Measurements from ENCODE around the gene PI4KB.

DNA sequence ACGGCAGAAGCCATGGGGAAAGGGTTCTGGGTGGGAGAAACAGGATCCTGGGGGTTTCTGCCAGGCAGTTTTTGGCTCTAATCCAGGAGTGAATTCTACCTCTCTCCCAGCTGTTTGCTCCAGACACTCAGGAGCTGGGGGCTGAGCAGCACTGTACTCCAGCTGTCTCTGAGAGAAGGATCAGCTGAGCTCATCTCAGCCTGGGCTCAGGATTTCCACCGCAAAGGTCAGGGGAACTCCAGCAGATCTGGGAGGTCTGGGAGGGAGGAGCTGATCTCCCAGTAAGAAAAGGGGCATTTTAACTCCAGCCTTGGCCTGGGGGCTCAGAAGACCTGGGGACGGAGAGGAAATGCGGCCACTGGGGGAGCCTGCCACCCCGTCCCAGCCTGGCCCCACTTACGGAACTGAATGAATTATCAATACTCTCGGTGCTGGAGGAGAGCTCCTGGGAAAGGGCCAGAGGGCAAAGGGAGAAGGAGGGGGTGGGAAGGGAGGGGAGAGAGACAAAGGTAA lies 17.3 kb downstream of the PI4KB start:
- TF ChIP-seq CTCF (conservative IDR thresholded peaks at IDR 0.05; ENCODE audit: low read depth in 2 of 2) (no peak), JUNB (IDR thresholded peaks at IDR 0.05; ENCODE audit: unreplicated experiment) (no peak), EZH2 (IDR thresholded peaks at IDR 0.05; ENCODE audit: low read depth, unreplicated experiment) (no peak), REST (IDR thresholded peaks at IDR 0.05; ENCODE audit: unreplicated experiment) (no peak)
